Measurements from ENCODE around the gene RPTOR. TPM values are rescaled to one million over a fixed set of nuclear protein-coding genes. Genes with fewer than 3 reads are reported as not detected.
"Not testable (repeated sequence)": the region's sequence is repeated elsewhere in the genome, so short reads cannot be mapped to it uniquely, and the experiment has no call there.

The RPTOR gene
- total RNA-seq, 1 donor from 2014 or later, result 53.7 TPM

DNA sequence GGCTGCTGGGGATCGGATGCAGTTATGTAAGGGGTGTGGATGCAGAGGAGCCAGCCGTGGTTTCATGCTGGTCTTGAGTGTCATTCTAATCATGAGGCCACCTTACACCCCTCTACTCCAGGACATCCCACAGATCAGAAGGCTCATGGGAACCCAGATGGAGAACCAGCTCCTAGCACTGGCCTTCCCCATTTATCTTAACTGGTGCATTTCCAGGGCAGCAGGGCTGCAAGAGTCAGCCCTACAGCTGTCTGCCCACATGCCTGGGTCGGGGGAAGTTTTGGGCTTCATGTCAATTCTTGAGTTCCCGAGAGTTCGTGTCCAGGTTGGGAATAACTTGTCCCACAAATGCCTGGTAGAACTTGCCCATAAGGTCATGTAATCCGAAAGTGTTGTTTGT lies 29.1 kb downstream of the RPTOR start:
- Mint-ChIP-seq H3K4me3 (no peak overlapping the region), H3K36me3 (peaks cover 19% of the 10 kb centered on the region), H3K27me3 (ENCODE audit: low read depth) (no peaks in the 10 kb centered on the region), H3K4me1 (peaks cover 15% of the 10 kb centered on the region), H3K9me3 (peaks cover 7% of the 10 kb centered on the region), H3K27ac (no peak overlapping the region)
- TF ChIP-seq, protein P1, sequence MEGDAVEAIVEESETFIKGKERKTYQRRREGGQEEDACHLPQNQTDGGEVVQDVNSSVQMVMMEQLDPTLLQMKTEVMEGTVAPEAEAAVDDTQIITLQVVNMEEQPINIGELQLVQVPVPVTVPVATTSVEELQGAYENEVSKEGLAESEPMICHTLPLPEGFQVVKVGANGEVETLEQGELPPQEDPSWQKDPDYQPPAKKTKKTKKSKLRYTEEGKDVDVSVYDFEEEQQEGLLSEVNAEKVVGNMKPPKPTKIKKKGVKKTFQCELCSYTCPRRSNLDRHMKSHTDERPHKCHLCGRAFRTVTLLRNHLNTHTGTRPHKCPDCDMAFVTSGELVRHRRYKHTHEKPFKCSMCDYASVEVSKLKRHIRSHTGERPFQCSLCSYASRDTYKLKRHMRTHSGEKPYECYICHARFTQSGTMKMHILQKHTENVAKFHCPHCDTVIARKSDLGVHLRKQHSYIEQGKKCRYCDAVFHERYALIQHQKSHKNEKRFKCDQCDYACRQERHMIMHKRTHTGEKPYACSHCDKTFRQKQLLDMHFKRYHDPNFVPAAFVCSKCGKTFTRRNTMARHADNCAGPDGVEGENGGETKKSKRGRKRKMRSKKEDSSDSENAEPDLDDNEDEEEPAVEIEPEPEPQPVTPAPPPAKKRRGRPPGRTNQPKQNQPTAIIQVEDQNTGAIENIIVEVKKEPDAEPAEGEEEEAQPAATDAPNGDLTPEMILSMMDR (IDR thresholded peaks at IDR 0.05; ENCODE audit: unreplicated experiment), result no peak
- DNase-seq (ENCODE audit: low spot score in 2 of 2, unreplicated experiment in 2 of 2), result no peak

DNA sequence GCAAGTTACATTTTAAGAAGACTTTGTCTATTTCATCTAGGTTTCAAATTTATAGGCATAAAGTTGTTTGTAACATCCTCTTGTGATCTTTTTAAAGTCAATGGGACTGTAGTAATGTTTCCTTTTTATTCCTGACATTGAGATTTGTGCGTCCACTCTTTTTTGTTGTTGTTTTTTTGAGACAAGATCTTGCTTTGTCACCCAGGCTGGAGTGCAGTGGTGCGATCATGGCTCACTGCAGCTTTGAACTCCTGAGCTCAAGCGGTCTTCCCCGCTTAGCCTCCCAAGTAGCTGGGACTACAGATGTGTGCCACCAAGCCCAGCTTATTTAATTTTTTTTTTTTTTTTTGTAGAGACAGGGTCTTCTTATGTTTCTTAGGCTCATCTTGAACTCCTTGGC lies 29.9 kb downstream of the RPTOR start:
- no peaks in the 10 kb centered on the region for H3K27me3 Mint-ChIP-seq (ENCODE audit: low read depth)
- no peak for DNase-seq (ENCODE audit: low spot score in 2 of 2, unreplicated experiment in 2 of 2)
- H3K9me3 Mint-ChIP-seq, result peaks cover 6% of the 10 kb centered on the region
- peaks cover 16% of the 10 kb centered on the region for H3K4me1 Mint-ChIP-seq
- TF ChIP-seq, protein P1 (IDR thresholded peaks at IDR 0.05; ENCODE audit: unreplicated experiment), result no peak
- no peak overlapping the region for H3K4me3 Mint-ChIP-seq
- H3K27ac Mint-ChIP-seq, result no peak overlapping the region
- H3K36me3 Mint-ChIP-seq, result peaks cover 19% of the 10 kb centered on the region

DNA sequence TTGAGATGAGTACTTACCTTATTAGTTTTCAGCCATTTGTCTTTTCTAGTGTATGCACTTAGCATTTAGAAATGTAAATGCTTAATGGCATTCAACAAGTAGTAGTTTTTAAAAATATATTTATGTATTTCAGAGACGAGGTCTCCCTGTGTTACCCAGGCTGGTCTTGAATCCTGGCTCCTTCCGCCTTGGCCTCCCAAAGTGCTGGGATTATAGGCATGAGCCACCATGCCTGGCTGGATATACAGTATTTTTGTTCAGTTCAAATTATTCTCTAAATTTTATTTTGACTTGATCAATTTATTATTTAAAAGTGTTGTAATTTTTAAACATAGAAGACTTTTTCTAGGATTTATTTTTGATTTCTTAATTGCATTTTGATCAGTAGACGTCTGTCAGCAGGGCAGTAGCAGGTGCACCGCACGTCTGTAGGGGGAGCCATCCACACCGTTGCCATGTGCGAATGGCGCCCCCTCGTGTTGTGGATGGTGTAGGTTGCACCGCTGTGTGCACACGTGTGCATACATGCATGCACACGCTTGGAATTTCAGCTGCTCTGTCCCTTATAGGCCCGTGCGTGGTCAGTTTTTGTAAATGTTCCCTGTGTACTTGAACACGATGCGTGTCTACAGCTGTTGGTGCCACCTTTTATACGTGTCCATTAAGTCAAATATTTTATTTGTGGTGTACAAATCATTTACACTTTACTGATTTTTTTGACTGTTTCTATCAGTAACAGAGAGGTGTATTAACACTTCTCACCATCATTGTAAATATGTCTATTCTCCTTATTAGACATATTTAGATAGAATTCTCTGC lies 30.6 kb downstream of the RPTOR start:
- peak; percentile 77 to 84 for DNase-seq (ENCODE audit: low spot score in 2 of 2, unreplicated experiment in 2 of 2)
- Mint-ChIP-seq H3K36me3 (peaks cover 19% of the 10 kb centered on the region), H3K4me3 (no peak overlapping the region), H3K9me3 (peaks cover 6% of the 10 kb centered on the region), H3K27ac (no peak overlapping the region), H3K4me1 (peaks cover 13% of the 10 kb centered on the region), H3K27me3 (ENCODE audit: low read depth) (no peaks in the 10 kb centered on the region)
- TF ChIP-seq, protein P1 (IDR thresholded peaks at IDR 0.05; ENCODE audit: unreplicated experiment), result peak; percentile 78

DNA sequence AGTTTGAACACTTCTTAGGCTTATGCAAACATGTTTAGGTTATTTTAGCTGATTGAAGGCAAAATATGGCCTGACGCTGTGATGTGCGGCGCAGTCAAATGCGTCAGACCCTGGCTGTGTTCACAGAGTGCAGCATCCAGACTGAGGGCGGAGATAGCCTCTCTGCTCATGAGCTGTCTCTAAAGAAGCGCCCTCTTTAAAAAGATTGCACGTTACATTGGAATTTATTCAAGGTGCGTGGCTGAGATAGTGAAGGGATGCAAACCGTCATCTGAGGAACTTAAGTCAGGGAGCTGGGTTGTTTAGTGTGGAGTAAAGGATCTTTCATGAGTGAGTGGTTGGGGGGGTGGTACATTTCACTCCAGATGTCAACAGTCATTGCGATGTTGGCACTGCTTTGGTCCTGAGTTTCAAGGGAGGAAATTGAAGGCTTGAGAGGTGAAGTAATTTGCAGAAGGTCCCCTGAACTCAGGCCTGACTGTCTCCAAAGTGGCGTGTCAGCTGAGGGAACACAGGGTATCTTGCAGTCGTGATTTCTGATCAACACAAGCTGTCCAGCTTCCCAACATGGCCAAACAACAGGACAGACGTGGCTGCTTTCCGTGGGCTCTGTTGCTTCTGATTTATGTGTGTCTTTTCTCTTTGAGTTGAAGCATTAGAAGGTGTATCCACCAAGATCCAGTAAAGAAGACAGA lies 33.4 kb downstream of the RPTOR start:
- H3K4me3 Mint-ChIP-seq, result no peak overlapping the region
- no peak overlapping the region for H3K27ac Mint-ChIP-seq
- TF ChIP-seq, protein P1 (IDR thresholded peaks at IDR 0.05; ENCODE audit: unreplicated experiment), result no peak
- H3K36me3 Mint-ChIP-seq, result peaks cover 9% of the 10 kb centered on the region
- H3K9me3 Mint-ChIP-seq, result no peaks in the 10 kb centered on the region
- DNase-seq (ENCODE audit: low spot score in 2 of 2, unreplicated experiment in 2 of 2), result no peak
- peaks cover 13% of the 10 kb centered on the region for H3K4me1 Mint-ChIP-seq
- no peaks in the 10 kb centered on the region for H3K27me3 Mint-ChIP-seq (ENCODE audit: low read depth)

DNA sequence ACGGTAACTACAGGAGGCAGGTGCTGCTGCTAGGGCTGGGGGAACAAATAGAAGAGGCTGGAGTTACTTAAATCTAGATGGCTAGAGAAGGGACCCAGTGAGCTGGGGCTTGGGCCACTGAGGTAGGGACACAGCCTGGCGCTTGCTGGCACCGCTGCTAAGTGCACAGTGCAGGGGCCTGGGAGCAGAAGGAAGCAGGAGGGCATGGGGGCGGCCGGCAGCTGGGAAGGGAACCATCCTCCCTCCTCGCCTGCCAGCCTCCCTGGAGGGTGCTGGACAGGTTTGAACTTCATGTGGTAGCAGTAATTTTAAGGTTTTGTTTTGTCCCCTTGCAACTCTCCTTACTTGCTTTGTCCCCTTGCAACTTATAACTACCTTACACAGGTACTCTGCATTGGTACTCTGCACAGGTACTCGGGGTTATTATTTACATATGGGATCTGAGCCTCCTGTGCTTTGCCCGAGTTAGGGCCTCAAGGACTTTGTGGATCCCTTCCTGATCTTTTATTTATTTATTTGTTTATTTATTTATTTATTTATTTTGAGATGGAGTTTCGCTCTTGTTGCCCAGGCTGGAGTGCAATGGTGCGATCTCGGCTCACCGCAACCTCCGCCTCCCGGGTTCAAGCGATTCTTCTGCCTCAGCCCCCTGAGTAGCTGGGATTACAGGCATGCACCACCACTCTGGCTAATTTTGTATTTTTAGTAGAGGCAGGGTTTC lies 34.2 kb downstream of the RPTOR start:
- not testable (repeated sequence) for DNase-seq (ENCODE audit: low spot score in 2 of 2, unreplicated experiment in 2 of 2); H3K4me3 Mint-ChIP-seq; H3K27me3 Mint-ChIP-seq (ENCODE audit: low read depth); H3K36me3 Mint-ChIP-seq; H3K9me3 Mint-ChIP-seq
- Mint-ChIP-seq H3K4me1 (peaks cover 17% of the 10 kb centered on the region), H3K27ac (peak overlapping the region; percentile 25)

Measured in mesothelial cell of epicardium (in vitro differentiated cells).